Neuronal stem cell (in vitro differentiated cells): ENCODE data around the gene MPPED2.

Experiments
- DNase-seq: peaks from one replicate; pipeline ENCODE4 v3.0.0-alpha.2; 2013; ENCODE audit warnings: low spot score
- H2AFZ ChIP-seq: one replicate; pipeline ENCODE4 v1.6.1; 2013; ENCODE audit warnings: mild to moderate bottlenecking, low read length, inconsistent platforms
- H2AK5ac ChIP-seq: 2 replicates; pipeline ENCODE4 v1.6.1; 2013; ENCODE audit warnings: low read depth, mild to moderate bottlenecking, inconsistent platforms, low read length, moderate library complexity, mixed read lengths
- H2BK120ac ChIP-seq: 2 replicates; pipeline ENCODE4 v1.6.1; 2013; ENCODE audit warnings: low read depth, mild to moderate bottlenecking, inconsistent platforms, low read length, moderate library complexity, mixed read lengths
- H2BK12ac ChIP-seq: one replicate; pipeline ENCODE4 v1.6.1; 2013; ENCODE audit warnings: low read length, inconsistent platforms
- H2BK15ac ChIP-seq: 2 replicates; pipeline ENCODE4 v1.6.1; 2013; ENCODE audit warnings: mild to moderate bottlenecking, low read length, inconsistent platforms, mixed read lengths
- H2BK5ac ChIP-seq: one replicate; pipeline ENCODE4 v1.6.1; 2013; ENCODE audit warnings: inconsistent platforms, mild to moderate bottlenecking, low read length, moderate library complexity
- H3K14ac ChIP-seq: one replicate; pipeline ENCODE4 v1.6.1; 2013; ENCODE audit warnings: low read length, inconsistent platforms
- H3K18ac ChIP-seq: 2 replicates; pipeline ENCODE4 v1.6.1; 2013; ENCODE audit warnings: low read length, inconsistent platforms
- H3K23ac ChIP-seq: 2 replicates; pipeline ENCODE4 v1.6.1; 2013; ENCODE audit warnings: low read depth, mild to moderate bottlenecking, mixed read lengths, low read length, inconsistent platforms; ENCODE audit not compliant: poor library complexity
- H3K27ac ChIP-seq: replicated peaks from 3 replicates; pipeline ENCODE4 v1.5.1; 2013; ENCODE audit warnings: low read length, inconsistent platforms
- H3K27me3 ChIP-seq, 3 experiments: 2 replicates each; pipeline ENCODE4 v1.6.1; 2013; ENCODE audit warnings: low read length in 3 of 3, mild to moderate bottlenecking in 2 of 3, inconsistent platforms in 1 of 3, low read depth in 1 of 3, mixed read lengths in 1 of 3, moderate library complexity in 1 of 3; ENCODE audit not compliant: control insufficient read depth in 3 of 3, insufficient read depth in 3 of 3
- H3K36me3 ChIP-seq, 2 donors: replicated peaks in 1 of 2; 2 replicates each; pipeline ENCODE4 v1.6.1; 2013; ENCODE audit warnings: low read length in 2 of 2; ENCODE audit not compliant: control insufficient read depth in 2 of 2, insufficient read depth in 2 of 2
- H3K4ac ChIP-seq: 2 replicates; pipeline ENCODE4 v1.6.1; 2013; ENCODE audit warnings: inconsistent platforms, mild to moderate bottlenecking, low read length, moderate library complexity
- H3K4me1 ChIP-seq, 2 donors: 1 replicate in 1 of 2; 2 replicates in 1 of 2; pipeline ENCODE4 v1.6.1; 2013; ENCODE audit warnings: low read length in 2 of 2, low read depth in 1 of 2; ENCODE audit not compliant: control insufficient read depth in 2 of 2, insufficient read depth in 1 of 2
- H3K4me2 ChIP-seq: one replicate; pipeline ENCODE4 v1.6.1; 2013; ENCODE audit warnings: mild to moderate bottlenecking, low read length, inconsistent platforms; ENCODE audit not compliant: insufficient read depth, poor library complexity, severe bottlenecking
- H3K4me3 ChIP-seq, 2 donors: 2 replicates each; pipeline ENCODE4 v1.5.1; 2013; ENCODE audit warnings: low read length in 2 of 2, mild to moderate bottlenecking in 2 of 2, inconsistent platforms in 1 of 2, moderate library complexity in 1 of 2
- H3K79me1 ChIP-seq: one replicate; pipeline ENCODE4 v1.6.1; 2013; ENCODE audit warnings: low read depth, mild to moderate bottlenecking, inconsistent platforms, low read length, moderate library complexity
- H3K9ac ChIP-seq: one replicate; pipeline ENCODE4 v1.6.1; 2013; ENCODE audit warnings: mild to moderate bottlenecking, low read depth, low read length, inconsistent platforms; ENCODE audit not compliant: poor library complexity
- H3K9me3 ChIP-seq, 2 donors: replicated peaks in 1 of 2; 2 replicates each; pipeline versions ENCODE3 to v1.6.1; 2013; ENCODE audit warnings: low read length in 2 of 2, mild to moderate bottlenecking in 2 of 2, inconsistent platforms in 1 of 2, low read depth in 1 of 2, mixed read lengths in 1 of 2, moderate library complexity in 1 of 2; ENCODE audit not compliant: control insufficient read depth in 2 of 2, insufficient read depth in 1 of 2
- H4K8ac ChIP-seq: one replicate; pipeline ENCODE4 v1.6.1; 2013; ENCODE audit warnings: low read depth, mild to moderate bottlenecking, inconsistent platforms, low read length, moderate library complexity
- H4K91ac ChIP-seq: one replicate; pipeline ENCODE4 v1.6.1; 2013; ENCODE audit warnings: low read length, low read depth, mild to moderate bottlenecking, inconsistent platforms; ENCODE audit not compliant: poor library complexity
- WGBS, 2 donors: extraction: QIAGEN DNeasy Blood & Tissue Kit; methylation state at CpG; one replicate each; pipeline ENCODE4 v1.1.7; 2013; ENCODE audit warnings: missing lambda C conversion rate in 2 of 2, mixed read lengths in 1 of 2; ENCODE audit not compliant: insufficient read length in 2 of 2, insufficient replicate concordance in 1 of 2; ENCODE audit errors: extremely low coverage in 2 of 2; 5-methylcytosine and 5-hydroxymethylcytosine counted together

MPPED2 gene

DNA sequence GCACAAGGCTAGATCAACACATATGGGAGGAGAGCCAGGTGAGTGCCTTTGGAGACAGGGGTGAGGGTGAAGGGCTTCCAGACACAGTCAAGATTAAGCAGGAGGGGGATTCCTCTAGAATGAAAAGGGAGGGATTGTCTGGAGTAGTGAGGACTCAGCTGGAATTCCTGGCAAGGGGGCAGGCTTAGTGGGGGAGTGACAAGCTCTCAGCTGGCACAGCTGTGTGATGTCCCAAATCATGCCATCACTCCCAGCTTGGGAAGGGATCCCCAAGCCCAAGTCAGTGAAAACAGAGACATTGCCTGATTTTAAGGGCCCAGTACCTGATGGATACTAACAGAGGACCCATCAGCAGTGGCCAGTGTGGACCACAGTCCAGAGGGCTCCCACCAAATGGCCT is 119.0 kb downstream of the MPPED2 start:
- H3K27ac ChIP-seq = no peak overlapping the region
- H2BK5ac ChIP-seq = no peak overlapping the region
- no peaks in the 10 kb centered on the region for H3K27me3 ChIP-seq
- no peaks in the 10 kb centered on the region for H3K79me1 ChIP-seq
- H3K4me3 ChIP-seq = no peak overlapping the region
- H3K4ac ChIP-seq = no peak overlapping the region
- no peak overlapping the region for H2AFZ ChIP-seq
- H3K18ac ChIP-seq = peak overlapping the region; percentile 46
- no peak overlapping the region for H3K9ac ChIP-seq
- H4K8ac ChIP-seq = no peak overlapping the region
- peaks cover 0 to 2% of the 10 kb centered on the region in 2 donors for H3K9me3 ChIP-seq
- H2BK12ac ChIP-seq = no peak overlapping the region
- no peak overlapping the region for H2AK5ac ChIP-seq
- H3K4me2 ChIP-seq = no peak overlapping the region
- H3K23ac ChIP-seq = no peak overlapping the region
- no peak for DNase-seq
- peaks cover 0 to 11% of the 10 kb centered on the region in 2 donors for H3K4me1 ChIP-seq
- H2BK15ac ChIP-seq = no peak overlapping the region
- H4K91ac ChIP-seq = no peak overlapping the region
- H2BK120ac ChIP-seq = no peak overlapping the region
- no peaks in the 10 kb centered on the region for H3K36me3 ChIP-seq
- H3K14ac ChIP-seq = no peak overlapping the region

DNA sequence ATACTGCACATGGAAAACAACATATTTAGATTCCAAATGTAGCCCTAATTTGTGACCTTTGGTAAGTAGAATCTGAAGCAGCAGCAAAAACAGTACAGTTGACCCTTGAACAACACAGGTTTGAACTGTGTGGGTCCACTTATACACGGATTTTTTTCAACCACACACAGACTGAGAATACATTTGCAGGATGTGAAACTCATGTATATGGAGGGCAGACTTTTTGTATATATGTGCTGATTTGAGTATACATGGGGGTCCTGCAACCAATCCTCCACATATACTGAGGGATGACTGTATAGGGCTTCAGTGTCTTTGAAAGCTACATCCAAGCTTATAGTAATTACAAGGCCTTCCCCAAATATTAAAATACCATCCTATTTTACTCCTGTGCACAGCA is 120.5 kb downstream of the MPPED2 start:
- no peak overlapping the region for H3K18ac ChIP-seq
- no peaks in the 10 kb centered on the region for H3K27me3 ChIP-seq
- peaks cover 0 to 2% of the 10 kb centered on the region in 2 donors for H3K9me3 ChIP-seq

GRCh38 chr11:30465192-30465591 is 121.0 kb downstream of the MPPED2 start:
- H3K23ac ChIP-seq = no peak overlapping the region
- H3K27ac ChIP-seq = no peak overlapping the region
- H2AK5ac ChIP-seq = no peak overlapping the region
- no peak overlapping the region for H3K4me3 ChIP-seq
- no peak overlapping the region for H3K18ac ChIP-seq
- no peak overlapping the region for H3K4ac ChIP-seq
- H3K14ac ChIP-seq = no peak overlapping the region
- H3K4me1 ChIP-seq = peaks cover 0 to 11% of the 10 kb centered on the region in 2 donors
- H2BK120ac ChIP-seq = no peak overlapping the region
- no peaks in the 10 kb centered on the region for H3K36me3 ChIP-seq
- DNase-seq = no peak
- no peaks in the 10 kb centered on the region for H3K27me3 ChIP-seq
- H2BK12ac ChIP-seq = no peak overlapping the region
- peaks cover 0 to 2% of the 10 kb centered on the region in 2 donors for H3K9me3 ChIP-seq
- no peak overlapping the region for H3K4me2 ChIP-seq
- H2AFZ ChIP-seq = no peak overlapping the region
- H4K91ac ChIP-seq = no peak overlapping the region
- WGBS, 2 donors = no CpG with 5 or more reads among the region's 2 CpGs
- H3K9ac ChIP-seq = no peak overlapping the region
- no peaks in the 10 kb centered on the region for H3K79me1 ChIP-seq
- H2BK15ac ChIP-seq = no peak overlapping the region
- H2BK5ac ChIP-seq = no peak overlapping the region
- H4K8ac ChIP-seq = no peak overlapping the region

More for the DNA sequence above, 120.5 kb downstream of the MPPED2 start:
- Histone ChIP-seq H3K4ac (no peak overlapping the region), H4K91ac (no peak overlapping the region), H3K36me3 (no peaks in the 10 kb centered on the region), H3K4me3 (no peak overlapping the region), H4K8ac (no peak overlapping the region), H3K23ac (no peak overlapping the region), H3K4me2 (no peak overlapping the region), H3K27ac (no peak overlapping the region), H3K4me1 (peaks cover 0 to 11% of the 10 kb centered on the region in 2 donors), H3K14ac (no peak overlapping the region), H2AFZ (no peak overlapping the region), H2BK5ac (no peak overlapping the region), H3K79me1 (no peaks in the 10 kb centered on the region), H2AK5ac (no peak overlapping the region), H2BK15ac (no peak overlapping the region), H3K9ac (no peak overlapping the region), H2BK12ac (no peak overlapping the region), H2BK120ac (no peak overlapping the region)
- no peak for DNase-seq
- WGBS, 2 donors = no CpG with 5 or more reads among the region's 1 CpG

DNA sequence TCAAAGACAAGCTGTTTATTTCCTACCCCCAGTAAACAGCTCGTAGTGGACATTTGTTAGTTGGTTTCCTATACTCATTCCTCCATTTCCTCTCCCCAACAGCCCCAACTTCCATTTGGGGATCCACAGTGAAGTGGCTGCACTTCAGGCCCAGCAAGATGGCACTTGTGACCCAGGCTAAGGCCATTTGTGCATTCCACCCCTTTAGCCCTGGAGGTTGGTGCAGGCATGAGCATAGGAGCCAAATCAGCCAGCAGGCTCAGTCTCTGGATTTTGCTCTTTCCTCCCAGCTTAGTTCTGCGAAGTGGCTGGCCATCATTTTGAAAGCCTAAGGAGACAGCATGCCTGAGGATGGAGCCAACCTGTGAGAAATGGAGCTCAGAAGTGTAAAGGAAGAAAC is 122.9 kb downstream of the MPPED2 start:
- Histone ChIP-seq H2BK120ac (no peak overlapping the region), H3K14ac (no peak overlapping the region), H2AFZ (no peak overlapping the region), H2BK15ac (no peak overlapping the region), H3K36me3 (no peaks in the 10 kb centered on the region), H3K27ac (no peak overlapping the region), H3K9me3 (peaks cover 0 to 2% of the 10 kb centered on the region in 2 donors), H3K4me1 (peaks cover 0 to 11% of the 10 kb centered on the region in 2 donors), H3K4me2 (no peak overlapping the region), H4K91ac (no peak overlapping the region), H2BK12ac (no peak overlapping the region), H4K8ac (no peak overlapping the region), H2AK5ac (no peak overlapping the region), H3K18ac (no peak overlapping the region), H3K23ac (no peak overlapping the region), H3K4me3 (no peak overlapping the region), H3K79me1 (no peaks in the 10 kb centered on the region), H3K4ac (no peak overlapping the region), H2BK5ac (no peak overlapping the region), H3K9ac (no peak overlapping the region), H3K27me3 (no peaks in the 10 kb centered on the region)
- no CpG with 5 or more reads among the region's 2 CpGs for WGBS, 2 donors
- no peak for DNase-seq
